Panc1 (cell line): Measurements from ENCODE around the gene RASIP1. TPM values are rescaled to one million over a fixed set of nuclear protein-coding genes. Genes with fewer than 3 reads are reported as not detected.

ENCODE experiments used
- ATAC-seq: fragments of 200-7000 bp; cut with Tn5 transposase; 2 replicates; pipeline ENCODE4 v1.9.1; 2020; ENCODE audit warnings: mild to moderate bottlenecking, moderate library complexity
- BruUV-seq: library from RNA; stranded (reverse); fragments of 400-500 nt; replicated peaks from 2 replicates; lab custom pipeline; 2021; lab: Mats Ljungman, UMichigan
- CTCF ChIA-PET: fragments of 300-600 bp; sonication (Branson Sonifier 250); formaldehyde crosslinking; loops from one replicate; lab custom pipeline; 2022; ENCODE audit warnings: antibody characterized with exemption; lab: Charles Lee
- POLR2A ChIA-PET: fragments of 300-600 bp; sonication (Branson Sonifier 250); formaldehyde crosslinking; loops from one replicate; lab custom pipeline; 2022; ENCODE audit warnings: antibody characterized with exemption; lab: Charles Lee
- DNase-seq: peaks from one replicate; pipeline ENCODE4 v3.0.0-alpha.2; 2010; ENCODE audit warnings: low read depth, low spot score
- H3K27ac ChIP-seq: 2 replicates; pipeline ENCODE4 v1.5.1; 2011; ENCODE audit warnings: mild to moderate bottlenecking, low read length, inconsistent platforms
- H3K27me3 ChIP-seq: fragments of 200-500 bp; sonication (Bioruptor generic); 2 replicates; pipeline ENCODE4 v1.6.0; 2014; ENCODE audit warnings: low read length, inconsistent platforms; ENCODE audit not compliant: control insufficient read depth, insufficient read depth
- H3K36me3 ChIP-seq: fragments of 200-500 bp; sonication (Bioruptor generic); 2 replicates; pipeline ENCODE4 v1.5.1; 2014; ENCODE audit warnings: inconsistent platforms, mild to moderate bottlenecking, low read length, moderate library complexity; ENCODE audit not compliant: control insufficient read depth, insufficient read depth
- H3K4me1 ChIP-seq: 2 replicates; pipeline ENCODE4 v1.5.1; 2011; ENCODE audit warnings: inconsistent platforms, mild to moderate bottlenecking, low read length, moderate library complexity; ENCODE audit not compliant: control insufficient read depth, insufficient read depth
- H3K4me3 ChIP-seq, 2 experiments: 2 replicates each; pipeline ENCODE4 v1.5.1; 2011 to 2012; ENCODE audit warnings: low read depth in 2 of 2, low read length in 2 of 2, mild to moderate bottlenecking in 2 of 2, inconsistent platforms in 1 of 2, moderate library complexity in 1 of 2
- H3K9me3 ChIP-seq: fragments of 200-500 bp; sonication (Bioruptor generic); 2 replicates; pipeline ENCODE4 v1.5.1; 2014; ENCODE audit warnings: low read depth, mild to moderate bottlenecking, inconsistent platforms, low read length, moderate library complexity; ENCODE audit not compliant: control insufficient read depth, insufficient read depth
- POLR2AphosphoS5 ChIP-seq: IDR thresholded peaks from 2 replicates; pipeline ENCODE4 v1.6.1; 2012; ENCODE audit warnings: mild to moderate bottlenecking, low read depth, low read length, moderate library complexity
- SIN3A ChIP-seq: IDR thresholded peaks from 2 replicates; pipeline ENCODE4 v1.6.1; 2012; ENCODE audit warnings: low read depth, mild to moderate bottlenecking, low read length, moderate library complexity, borderline replicate concordance; ENCODE audit not compliant: insufficient read depth
- TCF7L2 ChIP-seq: IDR thresholded peaks from 2 replicates; pipeline ENCODE4 v1.6.1; 2011; ENCODE audit warnings: mild to moderate bottlenecking, low read depth, low read length, inconsistent platforms
- in situ Hi-C: cut with HindIII; loops from 2 replicates; pipeline ENCODE4 v1.10.0; 2016; ENCODE audit warnings: low sequenced_read_pairs, low pct_unique_long_range_greater_than_20kb
- intact Hi-C: fragments of 100-400 bp; cut with micrococcal nuclease; formaldehyde crosslinking; loops from one replicate; pipeline ENCODE4 v1.10.0; 2022; ENCODE audit not compliant: unreplicated experiment
- total RNA-seq: library from RNA; stranded (reverse); gene quantifications from one replicate; pipeline ENCODE4 v1.2.1, GENCODE V29; 2021; ENCODE audit not compliant: unreplicated experiment
- TF ChIP-seq, protein P1 (sequence below), 2 experiments: IDR thresholded peaks; 2 replicates each; pipeline ENCODE4 v1.6.1; 2011 to 2012; ENCODE audit warnings: low read depth in 2 of 2, control low read depth in 1 of 2, low read length in 1 of 2, mild to moderate bottlenecking in 1 of 2, moderate library complexity in 1 of 2; ENCODE audit not compliant: insufficient read depth in 1 of 2
- TF ChIP-seq, protein P2 (sequence below): fragments of 450-650 bp; IDR thresholded peaks from 2 replicates; pipeline ENCODE4 v1.5.1; 2017; ENCODE audit warnings: mild to moderate bottlenecking

Gene RASIP1
- total RNA-seq, 1 experiment from 2014 or later = 0.41 TPM

- Histone ChIP-seq H3K9me3 (no peaks in the 10 kb centered on the region), H3K4me1 (no peaks in the 10 kb centered on the region), H3K36me3 (no peaks in the 10 kb centered on the region), H3K27ac (no peak overlapping the region), H3K27me3 (no peaks in the 10 kb centered on the region), H3K4me3 (no peak overlapping the region)
- no peak for ATAC-seq
- no peak for DNase-seq
- POLR2A ChIA-PET = interaction anchor here (0.6 kb wide), 1 partner anchor 70 kb away, joined by 5 read pairs; no protein-coding TSS in a partner anchor
- CTCF ChIA-PET = interaction anchor here (1.0 kb wide), 1 partner anchor 139 kb away, joined by 4 read pairs; the partner anchor contains the start of gene CA11
- no TSS peak for BruUV-seq
- in situ Hi-C loops (no loop called here), intact Hi-C loops (loop anchor here (10.0 kb wide), 1 partner anchor 190 kb away; no protein-coding TSS in a partner anchor)
- TF ChIP-seq, protein P1, sequence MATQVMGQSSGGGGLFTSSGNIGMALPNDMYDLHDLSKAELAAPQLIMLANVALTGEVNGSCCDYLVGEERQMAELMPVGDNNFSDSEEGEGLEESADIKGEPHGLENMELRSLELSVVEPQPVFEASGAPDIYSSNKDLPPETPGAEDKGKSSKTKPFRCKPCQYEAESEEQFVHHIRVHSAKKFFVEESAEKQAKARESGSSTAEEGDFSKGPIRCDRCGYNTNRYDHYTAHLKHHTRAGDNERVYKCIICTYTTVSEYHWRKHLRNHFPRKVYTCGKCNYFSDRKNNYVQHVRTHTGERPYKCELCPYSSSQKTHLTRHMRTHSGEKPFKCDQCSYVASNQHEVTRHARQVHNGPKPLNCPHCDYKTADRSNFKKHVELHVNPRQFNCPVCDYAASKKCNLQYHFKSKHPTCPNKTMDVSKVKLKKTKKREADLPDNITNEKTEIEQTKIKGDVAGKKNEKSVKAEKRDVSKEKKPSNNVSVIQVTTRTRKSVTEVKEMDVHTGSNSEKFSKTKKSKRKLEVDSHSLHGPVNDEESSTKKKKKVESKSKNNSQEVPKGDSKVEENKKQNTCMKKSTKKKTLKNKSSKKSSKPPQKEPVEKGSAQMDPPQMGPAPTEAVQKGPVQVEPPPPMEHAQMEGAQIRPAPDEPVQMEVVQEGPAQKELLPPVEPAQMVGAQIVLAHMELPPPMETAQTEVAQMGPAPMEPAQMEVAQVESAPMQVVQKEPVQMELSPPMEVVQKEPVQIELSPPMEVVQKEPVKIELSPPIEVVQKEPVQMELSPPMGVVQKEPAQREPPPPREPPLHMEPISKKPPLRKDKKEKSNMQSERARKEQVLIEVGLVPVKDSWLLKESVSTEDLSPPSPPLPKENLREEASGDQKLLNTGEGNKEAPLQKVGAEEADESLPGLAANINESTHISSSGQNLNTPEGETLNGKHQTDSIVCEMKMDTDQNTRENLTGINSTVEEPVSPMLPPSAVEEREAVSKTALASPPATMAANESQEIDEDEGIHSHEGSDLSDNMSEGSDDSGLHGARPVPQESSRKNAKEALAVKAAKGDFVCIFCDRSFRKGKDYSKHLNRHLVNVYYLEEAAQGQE (IDR thresholded peaks at IDR 0.05; ENCODE audit: insufficient read depth in 1 of 2, low read depth in 2 of 2, low read length in 1 of 2) = no peak
- TF ChIP-seq POLR2AphosphoS5 = no peak
- no peak for TF ChIP-seq TCF7L2
- no peak for TF ChIP-seq SIN3A
- TF ChIP-seq, protein P2, sequence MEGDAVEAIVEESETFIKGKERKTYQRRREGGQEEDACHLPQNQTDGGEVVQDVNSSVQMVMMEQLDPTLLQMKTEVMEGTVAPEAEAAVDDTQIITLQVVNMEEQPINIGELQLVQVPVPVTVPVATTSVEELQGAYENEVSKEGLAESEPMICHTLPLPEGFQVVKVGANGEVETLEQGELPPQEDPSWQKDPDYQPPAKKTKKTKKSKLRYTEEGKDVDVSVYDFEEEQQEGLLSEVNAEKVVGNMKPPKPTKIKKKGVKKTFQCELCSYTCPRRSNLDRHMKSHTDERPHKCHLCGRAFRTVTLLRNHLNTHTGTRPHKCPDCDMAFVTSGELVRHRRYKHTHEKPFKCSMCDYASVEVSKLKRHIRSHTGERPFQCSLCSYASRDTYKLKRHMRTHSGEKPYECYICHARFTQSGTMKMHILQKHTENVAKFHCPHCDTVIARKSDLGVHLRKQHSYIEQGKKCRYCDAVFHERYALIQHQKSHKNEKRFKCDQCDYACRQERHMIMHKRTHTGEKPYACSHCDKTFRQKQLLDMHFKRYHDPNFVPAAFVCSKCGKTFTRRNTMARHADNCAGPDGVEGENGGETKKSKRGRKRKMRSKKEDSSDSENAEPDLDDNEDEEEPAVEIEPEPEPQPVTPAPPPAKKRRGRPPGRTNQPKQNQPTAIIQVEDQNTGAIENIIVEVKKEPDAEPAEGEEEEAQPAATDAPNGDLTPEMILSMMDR = no peak
Measured at GRCh38 chr19:48784527-48784926, 44.1 kb upstream of the RASIP1 start.

- ATAC-seq (0 out of 2 replicates have a peak, but pooled peaks have one; percentile 19), DNase-seq (no peak)
- H3K4me3 ChIP-seq = no peak overlapping the region
- H3K27me3 ChIP-seq = no peaks in the 10 kb centered on the region
- intact Hi-C loops (loop anchor here (10.0 kb wide), 1 partner anchor 194 kb away; no protein-coding TSS in a partner anchor), in situ Hi-C loops (no loop called here)
- ChIA-PET CTCF (no interaction called here), POLR2A (no interaction called here)
- H3K4me1 ChIP-seq = no peaks in the 10 kb centered on the region
- no peak overlapping the region for H3K27ac ChIP-seq
- H3K9me3 ChIP-seq = no peaks in the 10 kb centered on the region
- BruUV-seq = no TSS peak
- no peaks in the 10 kb centered on the region for H3K36me3 ChIP-seq
- TF ChIP-seq, protein P1 (IDR thresholded peaks at IDR 0.05; ENCODE audit: insufficient read depth in 1 of 2, low read depth in 2 of 2, low read length in 1 of 2) = no peak
- TF ChIP-seq TCF7L2 (no peak), POLR2AphosphoS5 (no peak), SIN3A (no peak)
- TF ChIP-seq, protein P2 = no peak
Measured at GRCh38 chr19:48780631-48781391, 40.4 kb upstream of the RASIP1 start.
